Left renal cortex interstitium (tissue), 4 donors: ENCODE results near the gene PI4K2A. TPM values are rescaled to one million over a fixed set of nuclear protein-coding genes. Genes with fewer than 3 reads are reported as not detected.

ENCODE experiments used
- DNase-seq, 4 donors: peaks; one replicate each; pipeline ENCODE4 v3.0.0-alpha.2; 2013; ENCODE audit warnings: low read depth in 4 of 4, low spot score in 2 of 4, missing footprints in 1 of 4
- polyA plus RNA-seq, 4 donors: library from polyadenylated mRNA; unstranded; fragments of 120-200 nt; gene quantifications; one replicate each; pipeline ENCODE4 v1.2.1, GENCODE V29; 2013; ENCODE audit not compliant: insufficient read length in 4 of 4

Gene PI4K2A
- polyA plus RNA-seq, 4 donors, result 17.7 to 21.7 (median 21.4) TPM

- DNase-seq, result no peak
Observed at GRCh38 chr10:97721871-97722780, 81.7 kb downstream of the PI4K2A start.

- DNase-seq, result no peak
Observed at GRCh38 chr10:97723001-97723400, 82.5 kb downstream of the PI4K2A start.

- DNase-seq, result no peak
Observed at GRCh38 chr10:97724341-97724941, 84.0 kb downstream of the PI4K2A start.

Other genes with a start within 250 kb of the PI4K2A start
- 10 to 100 TPM; 18.7 to 31.8 (median 26.3) TPM for gene RRP12, start 239.3 kb upstream of the PI4K2A start, polyA plus RNA-seq
- 100 to 1,000 TPM; 169 to 211 (median 176) TPM for gene PGAM1, start 214.5 kb upstream of the PI4K2A start, polyA plus RNA-seq
- 10 to 100 TPM; 32.4 to 43.0 (median 38.5) TPM for gene EXOSC1, start 194.7 kb upstream of the PI4K2A start, polyA plus RNA-seq
- 10 to 100 TPM; 34.2 to 45.8 (median 39.7) TPM for gene ZDHHC16, start 194.5 kb upstream of the PI4K2A start, polyA plus RNA-seq
- 100 to 1,000 TPM in 1 of 4 donors, 10 to 100 TPM in 3; 85.9 to 109 (median 92.3) TPM for gene MMS19, start 142.2 kb upstream of the PI4K2A start, polyA plus RNA-seq
- gene UBTD1, start 141.7 kb upstream of the PI4K2A start, polyA plus RNA-seq, result 10 to 100 TPM in 2 of 4 donors, 1 to 10 TPM in 2; 8.1 to 14.4 (median 11.0) TPM
- gene ANKRD2, start 67.9 kb upstream of the PI4K2A start, polyA plus RNA-seq, result under 1 TPM; 0.38 to 0.56 (median 0.51) TPM
- 10 to 100 TPM; 33.5 to 63.1 (median 47.4) TPM for gene HOGA1, start 56.3 kb upstream of the PI4K2A start, polyA plus RNA-seq
- gene C10orf62, start 51.0 kb upstream of the PI4K2A start, polyA plus RNA-seq, result 1 to 10 TPM in 1 of 4 donors, under 1 TPM in 3; 0.29 to 1.2 (median 0.60) TPM
- 10 to 100 TPM; 21.7 to 27.2 (median 23.0) TPM for gene MORN4, start 7.2 kb upstream of the PI4K2A start, polyA plus RNA-seq
- 1 to 10 TPM; 4.1 to 5.0 (median 4.7) TPM for gene AVPI1, start 46.6 kb downstream of the PI4K2A start, polyA plus RNA-seq
- 10 to 100 TPM; 37.3 to 54.7 (median 45.3) TPM for gene MARVELD1, start 73.1 kb downstream of the PI4K2A start, polyA plus RNA-seq
- 10 to 100 TPM; 20.2 to 40.5 (median 30.3) TPM for gene ZFYVE27, start 96.5 kb downstream of the PI4K2A start, polyA plus RNA-seq
- gene SFRP5, start 131.3 kb downstream of the PI4K2A start, polyA plus RNA-seq, result under 1 TPM in 3 of 4 donors, not detected in 1; 0.08 to 0.16 (median 0.10) TPM
- gene GOLGA7B, start 209.2 kb downstream of the PI4K2A start, polyA plus RNA-seq, result 1 to 10 TPM in 2 of 4 donors, under 1 TPM in 2; 0.19 to 1.5 (median 0.92) TPM